Muscle of leg (tissue), 11 donors: ENCODE measurements around the gene SPRY2. TPM values are rescaled to one million over a fixed set of nuclear protein-coding genes. Genes with fewer than 3 reads are reported as not detected.

Experiments
- DNase-seq: peaks from one replicate; pipeline ENCODE4 v3.0.0; 2013
- H3K27ac ChIP-seq: one replicate; pipeline ENCODE4 v1.5.1; 2013; ENCODE audit warnings: mild to moderate bottlenecking, low read length, control low read depth
- H3K27me3 ChIP-seq: one replicate; pipeline ENCODE4 v1.6.1; 2013; ENCODE audit warnings: low read length; ENCODE audit not compliant: control insufficient read depth, insufficient read depth
- H3K36me3 ChIP-seq: one replicate; pipeline ENCODE4 v1.6.1; 2013; ENCODE audit warnings: low read length; ENCODE audit not compliant: control insufficient read depth, insufficient read depth
- H3K4me1 ChIP-seq: one replicate; pipeline ENCODE4 v1.6.1; 2013; ENCODE audit warnings: low read length; ENCODE audit not compliant: control insufficient read depth, insufficient read depth
- H3K4me3 ChIP-seq: one replicate; pipeline ENCODE4 v1.5.1; 2013; ENCODE audit warnings: low read length, control low read depth
- H3K9me3 ChIP-seq: replicated peaks from 2 replicates; pipeline ENCODE4 v1.6.1; 2013; ENCODE audit warnings: low read depth, low read length; ENCODE audit not compliant: control insufficient read depth
- WGBS: methylation state at CpG from one replicate; pipeline ENCODE4 v1.1.5; 2013; ENCODE audit warnings: missing lambda C conversion rate; ENCODE audit not compliant: insufficient coverage; 5-methylcytosine and 5-hydroxymethylcytosine counted together
- polyA plus RNA-seq, 8 donors: library from polyadenylated mRNA; unstranded; fragments of 120-200 nt; gene quantifications; one replicate each; pipeline versions ENCODE4 v1.2.1 to v1.2.3, GENCODE V29; 2013; ENCODE audit warnings: inconsistent platforms in 1 of 8, low replicate concordance in 1 of 8; ENCODE audit not compliant: insufficient read length in 8 of 8, insufficient read depth in 1 of 8
- total RNA-seq: library from RNA; stranded (reverse); fragments of 120-200 nt; gene quantifications from one replicate; pipeline ENCODE4 v1.2.4, GENCODE V29; 2013

SPRY2 gene
- total and polyA plus RNA-seq, 9 donors = 44.1 to 140 (median 94.5) TPM

GRCh38 chr13:80340651-80341100 lies 250 bp downstream of the SPRY2 start:
- H3K9me3 ChIP-seq = no peaks in the 10 kb centered on the region
- H3K36me3 ChIP-seq = peaks cover 11% of the 10 kb centered on the region
- WGBS = under 1% methylated on average over 43 of the region's 45 CpGs
- no peak for DNase-seq
- H3K27ac ChIP-seq = peak overlapping the region; percentile 99
- H3K4me1 ChIP-seq = peaks cover 19% of the 10 kb centered on the region
- peak overlapping the region; percentile 95 for H3K4me3 ChIP-seq
- no peaks in the 10 kb centered on the region for H3K27me3 ChIP-seq

- peaks cover 19% of the 10 kb centered on the region for H3K4me1 ChIP-seq
- H3K27ac ChIP-seq = peak overlapping the region; percentile 99
- DNase-seq = peak; percentile 57
- H3K9me3 ChIP-seq = no peaks in the 10 kb centered on the region
- no peaks in the 10 kb centered on the region for H3K27me3 ChIP-seq
- peaks cover 11% of the 10 kb centered on the region for H3K36me3 ChIP-seq
- peak overlapping the region; percentile 95 for H3K4me3 ChIP-seq
- under 1% methylated on average over 59 of the region's 59 CpGs for WGBS
These were observed 845 bp downstream of the SPRY2 start for GRCh38 chr13:80339912-80340650.

- Histone ChIP-seq H3K4me3 (peak overlapping the region; percentile 95), H3K27me3 (no peaks in the 10 kb centered on the region), H3K36me3 (peaks cover 11% of the 10 kb centered on the region), H3K4me1 (peaks cover 19% of the 10 kb centered on the region), H3K27ac (peak overlapping the region; percentile 99), H3K9me3 (no peaks in the 10 kb centered on the region)
- WGBS = 0% methylated on average over 4 of the region's 8 CpGs
- DNase-seq = peak; percentile 79
These were observed 1.4 kb downstream of the SPRY2 start for GRCh38 chr13:80339563-80339911.

- H3K36me3 ChIP-seq = peaks cover 11% of the 10 kb centered on the region
- no peaks in the 10 kb centered on the region for H3K27me3 ChIP-seq
- H3K9me3 ChIP-seq = no peaks in the 10 kb centered on the region
- H3K4me3 ChIP-seq = peak overlapping the region; percentile 95
- WGBS = 0% methylated on average over 30 of the region's 40 CpGs
- DNase-seq = peak; percentile 90
- H3K4me1 ChIP-seq = peaks cover 19% of the 10 kb centered on the region
- H3K27ac ChIP-seq = peak overlapping the region; percentile 99
These were observed 2.0 kb downstream of the SPRY2 start for GRCh38 chr13:80338781-80339562.

GRCh38 chr13:80337288-80338081 lies 3.4 kb downstream of the SPRY2 start:
- DNase-seq = peak; percentile 63
- peak overlapping the region; percentile 99 for H3K27ac ChIP-seq
- WGBS = 20% methylated on average over 16 of the region's 26 CpGs

GRCh38 chr13:80336776-80337287 lies 4.1 kb downstream of the SPRY2 start:
- WGBS = 14% methylated on average over 9 of the region's 9 CpGs
- H3K36me3 ChIP-seq = peaks cover 11% of the 10 kb centered on the region
- H3K4me1 ChIP-seq = peaks cover 9% of the 10 kb centered on the region
- H3K9me3 ChIP-seq = no peaks in the 10 kb centered on the region
- no peaks in the 10 kb centered on the region for H3K27me3 ChIP-seq
- peak overlapping the region; percentile 99 for H3K27ac ChIP-seq
- H3K4me3 ChIP-seq = peak overlapping the region; percentile 95
- DNase-seq = peak; percentile 49

More at GRCh38 chr13:80337288-80338081, 3.4 kb downstream of the SPRY2 start:
- H3K36me3 ChIP-seq = peaks cover 11% of the 10 kb centered on the region
- H3K27me3 ChIP-seq = no peaks in the 10 kb centered on the region
- peak overlapping the region; percentile 95 for H3K4me3 ChIP-seq
- peaks cover 12% of the 10 kb centered on the region for H3K4me1 ChIP-seq
- no peaks in the 10 kb centered on the region for H3K9me3 ChIP-seq

- peaks cover 11% of the 10 kb centered on the region for H3K36me3 ChIP-seq
- no CpG with 5 or more reads among the region's 2 CpGs for WGBS
- H3K27ac ChIP-seq = peak overlapping the region; percentile 99
These were observed 4.6 kb downstream of the SPRY2 start for GRCh38 chr13:80336370-80336769.

GRCh38 chr13:80334597-80335260 lies 6.2 kb downstream of the SPRY2 start:
- no peak overlapping the region for H3K27ac ChIP-seq
- WGBS = no CpG with 5 or more reads among the region's 2 CpGs
- H3K4me1 ChIP-seq = peaks cover 9% of the 10 kb centered on the region
- no peaks in the 10 kb centered on the region for H3K9me3 ChIP-seq
- peaks cover 11% of the 10 kb centered on the region for H3K36me3 ChIP-seq
- no peaks in the 10 kb centered on the region for H3K27me3 ChIP-seq
- H3K4me3 ChIP-seq = no peak overlapping the region
- peak; percentile 27 for DNase-seq

More at GRCh38 chr13:80336370-80336769, 4.6 kb downstream of the SPRY2 start:
- H3K4me3 ChIP-seq = peak overlapping the region; percentile 95
- no peaks in the 10 kb centered on the region for H3K27me3 ChIP-seq
- peak; percentile 57 for DNase-seq
- peaks cover 9% of the 10 kb centered on the region for H3K4me1 ChIP-seq
- no peaks in the 10 kb centered on the region for H3K9me3 ChIP-seq

- Histone ChIP-seq H3K36me3 (peaks cover 4% of the 10 kb centered on the region), H3K4me1 (peaks cover 4% of the 10 kb centered on the region), H3K9me3 (no peaks in the 10 kb centered on the region), H3K27me3 (no peaks in the 10 kb centered on the region), H3K27ac (no peak overlapping the region), H3K4me3 (no peak overlapping the region)
- WGBS = no CpG with 5 or more reads among the region's 2 CpGs
- no peak for DNase-seq
These were observed 8.9 kb downstream of the SPRY2 start for GRCh38 chr13:80331984-80332383.
